Mesodermal cell (in vitro differentiated cells): ENCODE measurements around the gene MBD3L2. TPM values are rescaled to one million over a fixed set of nuclear protein-coding genes. Genes with fewer than 3 reads are reported as not detected.
"Not testable (repeated sequence)": the region's sequence is repeated elsewhere in the genome, so short reads cannot be mapped to it uniquely, and the experiment has no call there.

Experiments used
- H3K27ac ChIP-seq: 2 replicates; pipeline ENCODE4 v1.7.0; 2013; ENCODE audit warnings: mild to moderate bottlenecking, low read depth, low read length, moderate library complexity; ENCODE audit not compliant: severe bottlenecking
- H3K36me3 ChIP-seq: 2 replicates; pipeline ENCODE4 v1.7.1; 2013; ENCODE audit warnings: mild to moderate bottlenecking, low read length, moderate library complexity; ENCODE audit not compliant: control insufficient read depth, insufficient read depth
- H3K4me1 ChIP-seq: one replicate; pipeline ENCODE4 v1.7.1; 2013; ENCODE audit warnings: mild to moderate bottlenecking, low read length; ENCODE audit not compliant: insufficient read depth, control insufficient read depth, poor library complexity, severe bottlenecking
- H3K4me3 ChIP-seq: 2 replicates; pipeline ENCODE4 v1.7.0; 2013; ENCODE audit warnings: low read length, control low read depth, mild to moderate bottlenecking; ENCODE audit not compliant: insufficient read depth, poor library complexity, severe bottlenecking; ENCODE audit errors: extremely low read depth
- H3K9me3 ChIP-seq: 2 replicates; pipeline ENCODE4 v1.7.1; 2013; ENCODE audit warnings: mild to moderate bottlenecking, low read length, moderate library complexity; ENCODE audit not compliant: control insufficient read depth
- WGBS, 2 experiments: methylation state at CpG; one replicate each; pipeline ENCODE4 v1.1.5; 2013; ENCODE audit warnings: missing lambda C conversion rate in 2 of 2; ENCODE audit not compliant: insufficient coverage in 2 of 2; 5-methylcytosine and 5-hydroxymethylcytosine counted together
- polyA plus RNA-seq, 2 experiments: library from polyadenylated mRNA; stranded (reverse); fragments of 50-300 nt; gene quantifications; one replicate each; pipeline ENCODE4 v1.2.3, GENCODE V29; 2013

Gene MBD3L2
- polyA plus RNA-seq (2013, experiment 1 of 2): not detected
- polyA plus RNA-seq (2013, experiment 2 of 2): not detected

- not testable (repeated sequence) for H3K36me3 ChIP-seq, H3K9me3 ChIP-seq, H3K4me1 ChIP-seq, H3K27ac ChIP-seq, H3K4me3 ChIP-seq
- WGBS, 2 experiments: no CpG with 5 or more reads among the region's 7 CpGs
Observed at GRCh38 chr19:7049021-7049420, at the start of gene MBD3L2. MBD3L2 (plus strand) TSS chr19:7049321; CDS start chr19:7049374, 53 bp downstream.

GRCh38 chr19:6999933-7000332, 49.2 kb upstream of the MBD3L2 start:
- H3K4me1 ChIP-seq: no peaks in the 10 kb centered on the region
- peaks cover 69% of the 10 kb centered on the region for H3K9me3 ChIP-seq
- 48 to 61% methylated on average over 4 to 7 of the region's 7 CpGs for WGBS, 2 experiments
- no peak overlapping the region for H3K4me3 ChIP-seq
- no peaks in the 10 kb centered on the region for H3K36me3 ChIP-seq
- H3K27ac ChIP-seq: no peak overlapping the region

- Histone ChIP-seq H3K4me1 (no peaks in the 10 kb centered on the region), H3K9me3 (peaks cover 69% of the 10 kb centered on the region), H3K27ac (no peak overlapping the region), H3K4me3 (no peak overlapping the region), H3K36me3 (no peaks in the 10 kb centered on the region)
- 29 to 63% methylated on average over 1 of the region's 3 CpGs for WGBS, 2 experiments
Observed at GRCh38 chr19:7000333-7000732, 48.8 kb upstream of the MBD3L2 start.

GRCh38 chr19:7000816-7001215, 48.3 kb upstream of the MBD3L2 start:
- Histone ChIP-seq H3K36me3 (no peaks in the 10 kb centered on the region), H3K9me3 (peaks cover 65% of the 10 kb centered on the region), H3K4me3 (no peak overlapping the region), H3K27ac (no peak overlapping the region), H3K4me1 (no peaks in the 10 kb centered on the region)
- 54 to 55% methylated on average over 1 of the region's 1 CpG for WGBS, 2 experiments

- WGBS, 2 experiments: 84 to 85% methylated on average over 7 to 12 of the region's 18 CpGs
- Histone ChIP-seq H3K4me1 (no peaks in the 10 kb centered on the region), H3K27ac (no peak overlapping the region), H3K9me3 (peaks cover 42% of the 10 kb centered on the region), H3K36me3 (no peaks in the 10 kb centered on the region), H3K4me3 (no peak overlapping the region)
Observed at GRCh38 chr19:7004313-7004931, 44.7 kb upstream of the MBD3L2 start.

GRCh38 chr19:7006135-7006704, 42.9 kb upstream of the MBD3L2 start:
- Histone ChIP-seq H3K27ac (no peak overlapping the region), H3K36me3 (no peaks in the 10 kb centered on the region), H3K4me1 (no peaks in the 10 kb centered on the region), H3K9me3 (peaks cover 28% of the 10 kb centered on the region), H3K4me3 (no peak overlapping the region)
- WGBS, 2 experiments: 50 to 65% methylated on average over 9 of the region's 11 CpGs

GRCh38 chr19:7007859-7008258, 41.3 kb upstream of the MBD3L2 start:
- Histone ChIP-seq H3K4me1 (no peaks in the 10 kb centered on the region), H3K4me3 (no peak overlapping the region), H3K27ac (no peak overlapping the region), H3K9me3 (peaks cover 31% of the 10 kb centered on the region), H3K36me3 (no peaks in the 10 kb centered on the region)
- WGBS, 2 experiments: 25 to 50% methylated on average over 2 of the region's 4 CpGs

- no peaks in the 10 kb centered on the region for H3K36me3 ChIP-seq
- H3K27ac ChIP-seq: no peak overlapping the region
- WGBS, 2 experiments: 73 to 77% methylated on average over 7 to 9 of the region's 12 CpGs
- H3K4me3 ChIP-seq: no peak overlapping the region
- peaks cover 35% of the 10 kb centered on the region for H3K9me3 ChIP-seq
- H3K4me1 ChIP-seq: no peaks in the 10 kb centered on the region
Observed at GRCh38 chr19:7010722-7011593, 38.2 kb upstream of the MBD3L2 start.

- H3K36me3 ChIP-seq: no peaks in the 10 kb centered on the region
- no CpG with 5 or more reads among the region's 4 CpGs for WGBS, 2 experiments
- H3K4me3 ChIP-seq: no peak overlapping the region
- peaks cover 41% of the 10 kb centered on the region for H3K9me3 ChIP-seq
- H3K4me1 ChIP-seq: no peaks in the 10 kb centered on the region
- H3K27ac ChIP-seq: no peak overlapping the region
Observed at GRCh38 chr19:7013678-7014077, 35.4 kb upstream of the MBD3L2 start.

- WGBS, 2 experiments: 80 to 100% methylated on average over 1 to 2 of the region's 6 CpGs
Observed at GRCh38 chr19:7018828-7019227, 30.3 kb upstream of the MBD3L2 start.

More at GRCh38 chr19:7018828-7019227, 30.3 kb upstream of the MBD3L2 start:
- H3K4me1 ChIP-seq: no peaks in the 10 kb centered on the region
- no peaks in the 10 kb centered on the region for H3K36me3 ChIP-seq
- H3K27ac ChIP-seq: no peak overlapping the region
- peaks cover 19% of the 10 kb centered on the region for H3K9me3 ChIP-seq
- H3K4me3 ChIP-seq: no peak overlapping the region
